GM18909 (cell line): ENCODE data around the gene RIPK3.
A peak's percentile ranks its signal among the peaks of the same experiment; 100 is the strongest.

ENCODE experiments used
- ATAC-seq: cut with Tn5 transposase; IDR thresholded peaks from one replicate; pipeline ENCODE4 v1.9.1; 2021; ENCODE audit warnings: mild to moderate bottlenecking; ENCODE audit not compliant: unreplicated experiment, poor library complexity

The RIPK3 gene

GRCh38 chr14:24309538-24310264, 30.1 kb downstream of the RIPK3 start, which contains the start of gene LTB4R2:
LTB4R2 (plus strand) TSS chr14:24310140; CDS start chr14:24310665, 525 bp downstream.
- no peak for ATAC-seq

- ATAC-seq, result no peak
These were observed 31.3 kb downstream of the RIPK3 start for GRCh38 chr14:24308342-24309124.

- ATAC-seq, result no peak
These were observed 32.0 kb downstream of the RIPK3 start, which contains the start of gene CIDEB for GRCh38 chr14:24307575-24308341. CIDEB (minus strand) TSS chr14:24307977; CDS start chr14:24307858, 119 bp downstream.

DNA sequence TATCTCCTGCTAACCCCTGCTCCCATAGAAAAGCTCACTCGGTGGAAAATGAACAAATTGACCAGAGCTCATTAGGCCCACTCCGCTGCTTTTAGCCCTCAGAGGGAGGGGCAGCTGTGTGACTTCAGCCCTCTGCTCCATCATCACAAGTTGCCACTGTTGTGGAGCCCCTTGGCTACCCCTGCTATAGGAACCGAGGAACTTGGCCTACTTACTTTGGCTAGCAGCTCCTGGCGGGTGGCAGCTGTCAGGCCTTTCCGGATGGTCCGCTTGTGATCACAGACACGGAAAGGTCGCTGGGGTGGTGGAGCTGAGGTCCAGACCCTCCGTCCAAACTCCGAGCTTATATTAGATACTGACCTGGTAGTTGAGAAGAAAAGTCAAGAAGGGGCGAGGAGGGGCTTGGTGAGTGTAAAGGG, 32.6 kb downstream of the RIPK3 start:
- ATAC-seq, result no peak

DNA sequence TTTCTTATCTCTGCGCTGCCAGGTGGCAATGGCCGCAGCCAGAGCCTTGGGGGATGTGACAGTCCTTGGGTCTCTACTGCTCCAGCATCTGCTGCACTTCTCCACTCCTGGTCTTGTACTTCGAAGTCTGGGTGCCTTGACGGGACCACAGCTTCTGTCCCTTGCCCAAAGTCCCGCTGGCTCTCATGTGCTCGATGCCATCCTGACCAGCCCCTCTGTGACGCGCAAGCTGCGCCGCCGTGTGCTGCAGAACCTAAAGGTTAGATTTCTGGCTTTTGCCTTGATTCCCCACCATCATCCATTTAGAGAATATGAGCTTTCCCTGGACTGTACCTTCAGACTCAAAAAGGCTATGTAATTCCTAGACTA, 35.8 kb downstream of the RIPK3 start:
- ATAC-seq, result no peak

GRCh38 chr14:24300326-24300980, 39.3 kb downstream of the RIPK3 start:
- ATAC-seq, result no peak

GRCh38 chr14:24299255-24300191, 40.3 kb downstream of the RIPK3 start, which contains the start of the genes DHRS1 and NOP9:
DHRS1 (minus strand) TSS chr14:24299780; CDS start chr14:24299106, 674 bp downstream.
NOP9 (plus strand) TSS chr14:24299850; CDS start chr14:24299955, 105 bp downstream.
- peak; percentile 80 for ATAC-seq

- ATAC-seq, result peak; percentile 7
These were observed 40.9 kb downstream of the RIPK3 start for GRCh38 chr14:24298892-24299254.

- ATAC-seq, result peak; percentile 15
These were observed 42.4 kb downstream of the RIPK3 start for GRCh38 chr14:24297190-24297964.

GRCh38 chr14:24296341-24297157, 43.2 kb downstream of the RIPK3 start:
- peak; percentile 57 for ATAC-seq

DNA sequence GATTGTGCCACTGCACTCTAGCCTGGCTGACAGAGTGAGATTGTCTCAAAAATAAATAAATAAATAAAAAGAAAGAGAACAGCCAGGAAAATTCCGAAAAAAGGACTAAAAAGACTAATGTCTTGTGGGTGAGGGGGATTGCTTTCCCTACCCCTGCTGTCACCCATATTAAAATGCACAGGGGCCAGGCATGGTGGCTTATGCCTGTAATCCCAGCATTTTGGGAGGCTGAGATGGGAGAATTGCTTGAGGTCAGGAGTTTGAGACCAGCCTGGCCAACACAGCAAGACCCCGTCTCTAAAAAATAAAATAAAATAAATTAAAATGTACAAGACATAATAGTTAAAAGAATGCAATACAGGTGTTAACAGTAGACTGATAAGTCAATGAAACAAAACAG, 46.3 kb downstream of the RIPK3 start:
- ATAC-seq, result no peak

GRCh38 chr14:24292118-24292807, 47.5 kb downstream of the RIPK3 start:
- ATAC-seq, result no peak

GRCh38 chr14:24291446-24292117, 48.2 kb downstream of the RIPK3 start:
- ATAC-seq, result no peak

DNA sequence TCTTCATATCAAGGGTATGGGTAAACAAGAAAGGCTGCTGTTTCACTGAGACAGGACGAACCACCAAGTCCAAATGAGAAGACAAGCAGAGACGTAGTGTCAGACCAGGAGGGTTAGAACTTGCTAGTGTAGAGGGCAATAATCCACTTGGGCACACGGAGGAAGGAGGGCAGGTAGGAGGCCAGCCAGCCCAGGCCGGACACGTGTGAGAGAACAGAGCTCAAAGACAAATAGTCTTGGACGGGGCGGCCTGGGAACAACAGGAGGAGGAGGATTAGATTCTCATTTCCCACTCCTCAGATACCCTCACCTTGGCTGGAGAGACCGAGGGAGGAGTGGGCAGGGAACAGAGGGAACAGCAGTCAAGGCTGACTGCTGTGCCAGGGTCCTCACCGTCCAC, 49.0 kb downstream of the RIPK3 start:
- no peak for ATAC-seq

DNA sequence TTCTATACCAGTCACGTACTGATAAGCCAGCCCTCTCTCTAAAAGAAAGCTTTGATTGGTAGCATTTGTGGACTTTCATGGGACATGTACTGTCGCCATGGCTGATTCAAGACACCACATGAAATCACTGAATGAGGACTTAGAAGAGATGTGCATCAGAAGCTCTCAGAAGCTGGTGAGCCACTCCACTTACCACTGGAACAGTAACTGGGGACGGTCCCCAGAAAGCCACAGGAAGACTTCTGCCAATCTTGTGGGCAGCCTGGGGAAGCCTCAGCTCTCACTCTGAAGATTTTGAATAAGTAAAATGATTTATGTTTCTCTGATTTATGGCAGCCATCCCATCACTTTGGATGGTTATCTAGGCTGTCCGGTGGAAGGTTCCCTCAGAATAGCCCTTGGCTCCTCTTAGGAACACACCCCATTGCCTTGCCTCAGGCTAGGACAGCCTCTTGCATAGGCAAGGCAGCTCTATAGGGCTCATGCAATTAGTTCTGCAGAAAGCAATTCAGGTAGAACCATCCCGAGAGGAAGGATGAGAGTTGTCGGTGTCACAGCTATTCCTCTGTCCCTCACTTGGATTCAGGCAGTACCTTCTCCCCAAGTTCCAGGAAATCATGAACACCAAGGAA, 50.0 kb downstream of the RIPK3 start:
- ATAC-seq, result no peak

DNA sequence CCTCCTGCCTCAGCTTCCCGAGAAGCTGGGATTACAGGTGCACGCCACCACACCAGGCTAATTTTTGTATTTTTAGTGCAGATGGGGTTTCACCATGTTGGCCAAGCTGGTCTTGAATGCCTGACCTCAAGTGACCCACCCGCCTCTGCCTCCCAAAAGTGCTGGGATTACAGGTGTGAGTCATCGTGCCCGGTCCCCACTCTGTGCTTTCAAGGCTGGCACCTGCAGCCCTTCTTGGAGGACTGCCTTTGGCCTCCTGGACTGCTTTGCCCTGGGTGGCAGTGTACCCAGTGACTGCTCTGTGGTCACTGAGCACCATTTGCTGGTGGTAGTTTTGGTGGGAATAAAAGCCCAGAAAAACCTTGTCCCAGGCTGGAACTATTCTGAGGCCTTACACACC, 52.8 kb downstream of the RIPK3 start:
- no peak for ATAC-seq
